GM21576 (cell line): Measurements from ENCODE around the gene EFCAB12.
"Not testable (repeated sequence)": the region's sequence is repeated elsewhere in the genome, so short reads cannot be mapped to it uniquely, and the experiment has no call there.

ENCODE experiments used
- ATAC-seq: cut with Tn5 transposase; IDR thresholded peaks from one replicate; pipeline ENCODE4 v1.9.1; 2021; ENCODE audit warnings: mild to moderate bottlenecking, moderate library complexity; ENCODE audit not compliant: unreplicated experiment

The EFCAB12 gene

DNA sequence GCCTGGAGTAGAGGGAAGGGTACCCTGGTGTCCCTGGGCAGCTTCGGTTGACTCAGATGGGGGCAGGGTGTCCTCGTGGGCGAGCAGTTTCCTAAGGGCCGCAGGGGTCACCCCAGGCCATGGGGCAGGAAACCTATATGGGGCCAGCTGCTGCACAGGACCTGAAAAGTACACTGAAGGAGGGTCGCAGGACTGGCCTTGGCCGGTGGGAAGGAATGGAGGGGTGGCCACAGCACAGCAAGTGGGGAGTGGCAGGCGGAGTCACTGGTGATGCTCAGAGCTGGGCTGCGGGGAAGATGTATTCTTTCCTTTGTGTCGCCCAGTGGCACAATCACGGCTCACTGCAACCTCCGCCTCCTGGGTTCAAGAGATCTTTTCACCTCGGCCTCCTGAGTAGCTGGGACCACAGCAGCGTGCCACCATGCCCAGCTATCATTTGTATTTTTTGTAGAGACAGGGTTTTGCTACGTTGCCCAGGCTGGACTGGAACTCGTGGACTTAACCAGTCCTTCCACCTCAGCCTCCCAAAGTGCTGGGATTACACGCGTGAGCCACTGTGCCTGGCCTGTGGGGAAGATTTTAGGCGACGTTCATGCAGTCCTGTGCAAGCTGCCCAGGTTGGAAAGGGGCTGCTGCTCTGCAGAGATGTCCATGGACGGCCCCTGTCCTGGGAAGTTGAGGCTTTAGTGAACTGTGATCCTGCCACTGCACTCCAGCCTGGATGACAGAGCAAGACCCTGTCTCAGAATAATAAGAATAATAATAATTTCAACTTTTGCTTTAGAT is 57.2 kb downstream of the EFCAB12 start:
- ATAC-seq = no peak

DNA sequence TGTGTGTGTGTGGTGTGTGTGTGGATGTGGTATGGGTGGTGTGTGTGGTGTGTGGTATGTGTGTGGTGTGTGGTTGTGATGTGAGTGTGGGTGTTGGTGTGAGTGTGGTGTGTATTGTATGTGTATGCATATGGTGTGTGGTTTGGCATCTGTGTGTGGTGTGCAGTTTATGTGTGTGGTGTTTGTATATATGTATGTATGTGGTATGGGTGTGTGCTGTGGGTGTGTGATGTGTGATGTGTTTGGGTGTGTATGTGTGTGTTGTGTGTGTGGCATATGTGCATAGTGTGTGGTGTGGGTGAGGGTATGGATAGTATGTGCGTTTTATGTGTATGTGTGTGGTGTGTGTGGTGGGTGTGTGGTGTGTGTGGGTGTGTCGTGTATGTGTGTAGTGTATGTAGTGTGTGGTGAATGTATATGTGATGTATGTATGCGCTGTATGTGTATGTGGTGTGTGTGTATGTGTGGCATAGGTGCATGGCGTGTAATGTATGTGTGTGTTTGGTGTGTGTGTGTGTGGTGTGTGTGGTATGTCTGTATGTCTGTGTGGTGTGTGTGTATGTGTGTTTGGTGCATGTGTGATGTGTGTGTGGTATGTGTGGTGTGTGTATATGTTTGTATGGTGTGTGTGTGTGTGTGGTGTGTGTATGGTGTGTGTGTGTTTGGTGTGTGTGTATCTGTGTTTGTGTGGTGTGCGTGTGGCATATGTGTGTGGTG is 58.0 kb downstream of the EFCAB12 start:
- ATAC-seq = no peak

GRCh38 chr3:129369711-129370110 is 58.7 kb downstream of the EFCAB12 start:
- no peak for ATAC-seq

- ATAC-seq = no peak
Observed at GRCh38 chr3:129367821-129368220, 60.6 kb downstream of the EFCAB12 start.

DNA sequence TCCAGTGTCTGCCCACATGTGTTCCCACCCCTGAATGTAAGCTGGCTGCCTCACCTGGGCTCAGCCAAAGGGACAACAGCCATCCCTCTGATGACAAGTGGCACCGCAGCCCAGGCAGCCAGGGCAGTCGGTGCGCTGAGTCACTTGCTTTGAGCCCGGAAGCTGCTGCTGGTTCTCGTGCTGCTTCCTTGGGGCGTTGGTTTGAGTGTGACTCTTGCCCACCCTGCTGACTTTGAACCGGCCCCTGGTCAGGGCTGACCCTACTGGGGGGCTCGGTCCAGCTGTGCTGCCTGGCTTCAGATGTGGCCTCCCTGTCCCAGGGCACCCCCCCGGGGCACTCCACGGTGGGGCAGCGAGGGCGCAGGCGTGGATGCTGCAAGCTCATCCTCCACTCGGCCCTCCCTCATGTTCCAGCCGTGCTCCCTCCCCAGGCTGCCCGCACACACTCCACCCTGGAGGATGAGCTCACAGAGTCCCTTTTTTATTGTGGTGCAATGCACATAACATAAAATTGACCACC is 62.1 kb downstream of the EFCAB12 start:
- no peak for ATAC-seq

DNA sequence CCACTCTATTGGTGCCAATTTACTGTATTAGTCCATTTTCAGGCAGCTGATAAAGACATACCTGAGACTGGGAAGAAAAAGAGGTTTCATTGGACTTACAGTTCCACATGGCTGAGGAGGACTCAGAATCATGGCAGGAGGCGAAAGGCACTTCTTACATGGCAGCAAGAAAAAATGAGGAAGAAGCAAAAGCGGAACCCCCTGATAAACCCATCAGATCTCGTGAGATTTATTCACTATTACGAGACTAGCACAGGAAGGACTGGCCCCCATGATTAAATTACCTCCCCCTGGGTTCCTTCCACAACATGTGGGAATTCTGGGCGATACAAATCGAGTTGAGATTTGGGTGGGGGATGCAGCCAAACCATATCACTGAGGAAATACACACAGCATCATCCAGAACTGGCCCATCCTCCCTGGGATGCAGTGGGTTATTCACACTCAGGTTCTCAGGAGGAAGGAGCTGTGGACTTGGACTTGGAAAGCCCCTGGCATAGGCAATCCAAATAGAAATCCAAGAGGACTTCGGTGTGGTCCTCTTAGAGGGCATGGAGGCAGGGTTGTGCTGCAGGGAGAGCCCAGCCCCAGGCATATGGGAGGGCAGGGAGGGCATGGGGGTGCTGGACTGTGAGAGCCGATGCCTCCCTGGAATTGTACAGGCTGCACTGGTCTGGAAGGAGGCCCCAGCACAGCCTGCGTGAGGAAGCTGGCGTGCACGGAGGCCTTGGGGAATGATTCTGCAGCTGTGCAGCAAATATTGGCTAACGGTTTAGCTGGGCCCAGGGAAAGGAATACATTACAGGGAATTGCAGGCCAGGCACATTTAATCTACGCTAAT is 62.9 kb downstream of the EFCAB12 start:
- no peak for ATAC-seq

- ATAC-seq = not testable (repeated sequence)
Observed at GRCh38 chr3:129364811-129365210, 63.6 kb downstream of the EFCAB12 start.

DNA sequence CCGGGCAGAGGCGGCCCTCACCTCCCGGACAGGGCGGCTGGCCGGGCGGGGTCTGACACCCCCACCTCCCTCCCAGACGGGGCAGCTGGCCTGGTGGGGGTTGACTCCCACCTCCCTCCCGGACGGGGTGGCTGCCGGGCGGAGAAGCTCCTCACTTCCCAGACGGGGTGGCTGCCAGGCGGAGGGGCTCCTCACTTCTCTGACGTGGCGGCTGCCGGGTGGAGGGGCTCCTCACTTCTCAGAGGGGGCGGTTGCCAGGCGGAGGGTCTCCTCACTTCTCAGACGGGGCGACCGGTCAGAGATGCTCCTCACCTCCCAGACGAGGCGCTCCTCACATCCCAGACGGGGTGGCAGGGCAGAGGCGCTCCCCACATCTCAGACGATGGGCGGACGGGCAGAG is 65.1 kb downstream of the EFCAB12 start:
- not testable (repeated sequence) for ATAC-seq

- no peak for ATAC-seq
Observed at GRCh38 chr3:129360705-129361460, 67.6 kb downstream of the EFCAB12 start.

DNA sequence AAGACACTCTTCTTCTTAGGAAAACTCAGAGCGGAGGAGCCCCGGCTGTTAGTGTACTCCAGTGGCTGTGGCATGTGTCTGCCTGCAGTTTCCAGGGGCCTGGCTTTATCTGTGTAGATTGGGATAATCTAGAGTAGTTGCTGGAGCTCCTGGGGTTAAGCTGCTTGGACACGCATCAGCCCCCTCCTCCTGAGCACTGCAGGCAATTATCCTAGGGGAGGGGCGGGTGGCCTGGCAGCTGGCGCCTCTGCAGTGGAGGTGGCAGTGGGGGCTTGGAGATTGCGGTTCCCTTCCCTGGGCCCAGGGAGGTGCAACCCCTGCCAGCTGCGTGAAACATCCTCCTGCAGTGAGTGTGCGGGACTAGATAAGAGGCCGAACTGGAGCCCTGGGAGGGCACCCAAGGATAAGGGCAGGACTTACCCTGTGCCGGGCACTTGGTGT is 68.2 kb downstream of the EFCAB12 start:
- ATAC-seq = no peak

GRCh38 chr3:129358772-129359371 is 69.6 kb downstream of the EFCAB12 start:
- ATAC-seq = no peak

- ATAC-seq = no peak
Observed at GRCh38 chr3:129358177-129358771, 70.2 kb downstream of the EFCAB12 start.

GRCh38 chr3:129357616-129358015 is 70.8 kb downstream of the EFCAB12 start:
- no peak for ATAC-seq

DNA sequence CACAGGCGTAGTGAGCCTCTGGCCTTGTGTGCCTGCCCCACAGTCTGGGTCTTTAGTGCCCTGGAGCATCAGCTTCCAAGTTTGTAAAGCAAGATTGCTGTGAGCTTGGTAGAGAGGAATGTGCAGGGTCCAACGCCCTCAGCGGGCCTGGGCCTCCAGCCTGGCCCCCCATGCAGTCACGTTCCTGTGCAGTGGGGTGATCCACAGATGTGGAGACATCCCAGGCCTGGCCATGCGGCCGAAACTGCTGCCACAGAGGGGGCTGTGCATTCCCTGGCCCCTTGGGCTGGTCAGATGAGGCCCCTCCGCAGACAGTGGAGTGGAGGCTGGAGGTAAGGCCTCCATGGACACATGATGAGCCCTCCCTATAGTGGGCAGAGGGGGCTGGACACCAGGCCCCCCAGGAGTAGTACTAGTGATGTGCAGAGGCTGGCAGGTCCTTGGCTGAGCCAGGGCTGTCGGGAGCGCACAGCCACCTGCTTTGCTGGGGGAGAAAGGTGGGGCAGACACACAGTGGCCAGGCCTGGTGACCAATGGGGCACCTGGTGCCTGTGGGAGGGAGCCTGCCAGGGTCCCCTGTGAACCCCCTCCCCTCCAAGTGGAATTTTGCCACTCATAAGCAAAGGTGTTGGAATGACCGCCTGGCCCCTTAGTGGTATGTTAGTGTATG is 71.5 kb downstream of the EFCAB12 start:
- no peak for ATAC-seq

- ATAC-seq = no peak
Observed at GRCh38 chr3:129353589-129353941, 74.9 kb downstream of the EFCAB12 start.

DNA sequence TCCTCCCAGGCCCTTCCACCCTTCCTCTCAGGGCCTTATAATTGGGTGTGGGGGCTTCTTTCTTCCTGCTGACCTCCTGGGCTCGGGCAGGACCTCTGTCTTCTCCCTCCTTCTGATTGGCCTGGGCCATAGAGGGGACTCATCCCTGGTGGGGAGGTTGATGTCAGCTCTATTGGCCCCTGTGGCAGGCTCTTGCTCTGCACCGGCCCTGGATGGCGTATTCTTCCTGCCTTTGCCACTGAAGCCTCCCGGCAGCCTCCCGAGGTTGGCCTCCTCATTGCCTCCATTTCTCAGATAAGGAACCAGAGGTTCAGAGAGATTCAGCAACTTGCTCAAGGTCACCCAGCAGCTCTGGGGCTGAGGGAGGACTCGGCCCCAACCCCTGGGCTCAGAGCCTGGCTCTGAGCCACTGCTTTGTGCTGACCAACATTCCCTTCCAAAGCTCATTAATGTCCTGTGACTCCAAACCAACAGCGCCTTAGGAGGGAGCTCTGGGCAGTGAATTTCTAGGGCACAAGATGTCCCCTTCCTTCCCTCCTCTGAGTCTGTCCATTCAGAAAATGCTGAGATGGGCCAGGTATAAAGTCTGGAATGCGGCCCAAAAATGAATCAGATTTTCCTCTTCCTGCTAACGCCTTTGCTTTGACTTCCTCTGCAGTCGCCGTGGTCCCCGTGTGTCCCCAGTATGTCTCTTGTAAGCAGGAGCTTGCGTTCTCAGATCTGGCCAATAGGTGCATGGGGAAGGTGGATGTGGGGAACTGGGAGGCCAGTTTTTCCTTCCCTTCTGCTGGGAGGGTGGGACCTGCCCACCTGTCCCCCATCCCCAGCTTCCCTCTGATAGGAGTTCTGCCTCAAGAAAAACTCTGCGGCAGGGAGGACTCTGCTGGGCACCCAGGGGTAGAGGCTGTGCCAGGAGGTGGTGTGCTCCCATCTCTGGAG is 75.5 kb downstream of the EFCAB12 start:
- ATAC-seq = no peak

- ATAC-seq = no peak
Observed at GRCh38 chr3:129352045-129352444, 76.4 kb downstream of the EFCAB12 start.
